HepG2 (cell line): ENCODE data around the gene PEX11A. TPM values are rescaled to one million over a fixed set of nuclear protein-coding genes. Genes with fewer than 3 reads are reported as not detected.
A peak's percentile ranks its signal among the peaks of the same experiment; 100 is the strongest.

Experiments
- ARNTL ChIP-seq: sonication (generic); formaldehyde crosslinking; IDR thresholded peaks from 2 replicates; pipeline ENCODE4 v1.4.0; 2020; ENCODE audit warnings: mild to moderate bottlenecking, missing genetic modification reagents
- BCLAF1 ChIP-seq: fragments of 450-650 bp; IDR thresholded peaks from 2 replicates; pipeline ENCODE4 v1.6.1; 2017; ENCODE audit warnings: mild to moderate bottlenecking
- ELF1 ChIP-seq: sonication (generic); formaldehyde crosslinking; IDR thresholded peaks from 2 replicates; pipeline ENCODE4 v1.4.0; 2020; ENCODE audit warnings: missing genetic modification reagents
- FOXP4 ChIP-seq: sonication (generic); formaldehyde crosslinking; IDR thresholded peaks from 2 replicates; pipeline ENCODE4 v1.4.0; 2020; ENCODE audit warnings: missing genetic modification reagents
- HNRNPUL1 ChIP-seq: fragments of 200-400 bp; formaldehyde crosslinking; IDR thresholded peaks from 2 replicates; pipeline ENCODE4 v1.6.1; 2017; ENCODE audit warnings: low read depth, mild to moderate bottlenecking, low read length, moderate library complexity
- ISX ChIP-seq: sonication (generic); formaldehyde crosslinking; conservative IDR thresholded peaks from 2 replicates; pipeline ENCODE4 v1.5.0; 2020; ENCODE audit warnings: missing genetic modification reagents
- KDM5B ChIP-seq: sonication (generic); formaldehyde crosslinking; IDR thresholded peaks from 2 replicates; pipeline ENCODE4 v1.4.0; 2020; ENCODE audit warnings: missing genetic modification reagents, mild to moderate bottlenecking, borderline replicate concordance
- MNT ChIP-seq: fragments of 450-650 bp; IDR thresholded peaks from 2 replicates; pipeline ENCODE4 v1.6.1; 2016
- NCOA2 ChIP-seq: sonication (generic); formaldehyde crosslinking; IDR thresholded peaks from 2 replicates; pipeline ENCODE4 v1.8.0; 2022; ENCODE audit warnings: inconsistent platforms
- RBFOX2 ChIP-seq: fragments of 200-400 bp; formaldehyde crosslinking; IDR thresholded peaks from 2 replicates; pipeline ENCODE4 v1.6.1; 2017; ENCODE audit warnings: low read depth, mild to moderate bottlenecking, low read length
- RCOR2 ChIP-seq: IDR thresholded peaks from 2 replicates; pipeline ENCODE4 v1.6.1; 2016; ENCODE audit warnings: missing biosample characterization, missing genetic modification reagents
- RORA ChIP-seq: sonication (generic); formaldehyde crosslinking; IDR thresholded peaks from 2 replicates; pipeline ENCODE4 v1.5.0; 2020; ENCODE audit warnings: mild to moderate bottlenecking, missing genetic modification reagents, moderate library complexity
- RXRA ChIP-seq: sonication (generic); formaldehyde crosslinking; IDR thresholded peaks from 2 replicates; pipeline ENCODE4 v1.5.1; 2020; ENCODE audit warnings: missing genetic modification reagents
- THAP7 ChIP-seq: sonication (generic); formaldehyde crosslinking; IDR thresholded peaks from 2 replicates; pipeline ENCODE4 v1.8.1; 2023; ENCODE audit warnings: mild to moderate bottlenecking, missing genetic modification reagents
- ZNF362 ChIP-seq: sonication (generic); formaldehyde crosslinking; IDR thresholded peaks from 2 replicates; pipeline ENCODE4 v1.4.0; 2020; ENCODE audit warnings: missing genetic modification reagents, mild to moderate bottlenecking, borderline replicate concordance
- ZNF510 ChIP-seq: sonication (generic); formaldehyde crosslinking; IDR thresholded peaks from 2 replicates; pipeline ENCODE4 v1.4.0; 2020; ENCODE audit warnings: low read depth, mild to moderate bottlenecking, missing genetic modification reagents
- ZNF562 ChIP-seq: sonication (generic); formaldehyde crosslinking; IDR thresholded peaks from 2 replicates; pipeline ENCODE4 v1.8.0; 2022; ENCODE audit warnings: missing genetic modification reagents, borderline replicate concordance
- ZNF720 ChIP-seq: sonication (generic); formaldehyde crosslinking; IDR thresholded peaks from 2 replicates; pipeline ENCODE4 v1.4.0; 2020; ENCODE audit warnings: missing genetic modification reagents
- ZNF746 ChIP-seq: sonication (generic); formaldehyde crosslinking; IDR thresholded peaks from 2 replicates; pipeline ENCODE4 v1.8.0; 2022; ENCODE audit warnings: mild to moderate bottlenecking, missing genetic modification reagents
- polyA plus RNA-seq, 8 experiments: library from polyadenylated mRNA; depleted of rRNA in 3 of 8; stranded (reverse) in 7 of 8; unstranded in 1 of 8; fragments of >200 nt; fragmentation: Illumina TruSeq in 4 of 8; extraction: Trizol in 4 of 8; gene quantifications; 2 replicates each; pipeline versions ENCODE4 v1.2.1 to v1.2.3, GENCODE V29; 2011 to 2016; ENCODE audit warnings: low read depth in 4 of 8, missing spikeins in 1 of 8, mixed read lengths in 1 of 8; ENCODE audit not compliant: insufficient read depth in 1 of 8
- total RNA-seq, 5 experiments: library from RNA; depleted of rRNA; stranded (reverse); fragments of >200 nt; fragmentation: Illumina TruSeq; extraction: Trizol; gene quantifications; 2 replicates each; pipeline ENCODE4 v1.2.3, GENCODE V29; 2016; ENCODE audit warnings: low read depth in 1 of 5

Gene PEX11A
- total and polyA plus RNA-seq, 2 of the 13 experiments (the other 11 are each of a cell fraction or from before 2014, with no cell fraction given): 9.9 to 15.1 TPM

- TF ChIP-seq ZNF362 (CRISPR knock-in tag): no peak
- TF ChIP-seq ISX (CRISPR knock-in tag): no peak
- no peak for TF ChIP-seq HNRNPUL1
- peak; percentile 67; the same call in 1 of the 2 replicates for TF ChIP-seq ELF1
- TF ChIP-seq KDM5B: peak; percentile 81; the same call in 1 of the 2 replicates
- TF ChIP-seq FOXP4 (CRISPR knock-in tag): no peak; the same call in 1 of the 2 replicates
- TF ChIP-seq BCLAF1: no peak
- TF ChIP-seq RXRA: peak; percentile 65; the same call in 1 of the 2 replicates
- TF ChIP-seq RORA: no peak
- TF ChIP-seq MNT: no peak
- no peak for TF ChIP-seq ZNF510
- no peak for TF ChIP-seq ZNF562 (CRISPR knock-in tag)
- TF ChIP-seq ZNF720 (CRISPR knock-in tag): no peak
- TF ChIP-seq THAP7 (CRISPR knock-in tag): no peak
- no peak for TF ChIP-seq RCOR2
- peak; percentile 74 for TF ChIP-seq RBFOX2
- no peak for TF ChIP-seq ZNF746 (CRISPR knock-in tag)
- TF ChIP-seq NCOA2 (CRISPR knock-in tag): peak; percentile 22; the same call in 1 of the 2 replicates
- TF ChIP-seq ARNTL (CRISPR knock-in tag): peak; percentile 39; the same call in 1 of the 2 replicates
These were observed at the start of gene PEX11A, which contains the start of gene WDR93 (continued) for GRCh38 chr15:89690276-89691218.
